Smooth muscle cell (in vitro differentiated cells): Measurements from ENCODE around the gene TBCA. TPM values are rescaled to one million over a fixed set of nuclear protein-coding genes. Genes with fewer than 3 reads are reported as not detected.

ENCODE experiments used
- DNase-seq: peaks from one replicate; lab custom pipeline; 2025; ENCODE audit not compliant: unreplicated experiment; lab: John Stamatoyannopoulos, UW
- H2AFZ ChIP-seq: fragments of 200-600 bp; sonication (generic); 2 replicates; pipeline ENCODE4 v1.6.0; 2016; ENCODE audit warnings: antibody characterized with exemption, low read depth, mild to moderate bottlenecking
- H3F3A ChIP-seq: fragments of 200-600 bp; sonication (generic); 2 replicates; pipeline ENCODE4 v1.6.0; 2017; ENCODE audit warnings: antibody characterized with exemption, low read depth
- H3K27ac ChIP-seq: fragments of 200-600 bp; sonication (generic); 2 replicates; pipeline ENCODE4 v1.5.1; 2016; ENCODE audit warnings: low read depth, mild to moderate bottlenecking
- H3K27me3 ChIP-seq: fragments of 200-600 bp; sonication (generic); 2 replicates; pipeline ENCODE4 v1.6.1; 2016; ENCODE audit warnings: low read depth, mild to moderate bottlenecking
- H3K36me3 ChIP-seq: fragments of 200-600 bp; sonication (generic); 2 replicates; pipeline ENCODE4 v1.5.1; 2016; ENCODE audit warnings: low read depth
- H3K4me1 ChIP-seq: fragments of 200-600 bp; sonication (generic); 2 replicates; pipeline ENCODE4 v1.5.1; 2016; ENCODE audit warnings: low read depth
- H3K4me2 ChIP-seq: fragments of 200-600 bp; sonication (generic); 2 replicates; pipeline ENCODE4 v1.6.0; 2016; ENCODE audit warnings: mild to moderate bottlenecking
- H3K4me3 ChIP-seq: fragments of 200-600 bp; sonication (generic); 2 replicates; pipeline ENCODE4 v1.5.1; 2016; ENCODE audit warnings: mild to moderate bottlenecking
- H3K79me2 ChIP-seq: fragments of 200-600 bp; sonication (generic); 2 replicates; pipeline ENCODE4 v1.6.0; 2016; ENCODE audit warnings: low read depth, mild to moderate bottlenecking
- H3K9ac ChIP-seq: fragments of 200-600 bp; sonication (generic); 2 replicates; pipeline ENCODE4 v1.6.0; 2016; ENCODE audit warnings: low read depth
- H3K9me3 ChIP-seq: fragments of 200-600 bp; sonication (generic); replicated peaks from 2 replicates; pipeline ENCODE4 v1.5.1; 2016; ENCODE audit warnings: low read depth
- H4K20me1 ChIP-seq: fragments of 200-600 bp; sonication (generic); 2 replicates; pipeline ENCODE4 v1.6.0; 2016; ENCODE audit warnings: low read depth
- CTCF ChIP-seq: fragments of 200-600 bp; sonication (generic); IDR thresholded peaks from 2 replicates; pipeline ENCODE4 v1.5.1; 2017; ENCODE audit warnings: borderline replicate concordance, mild to moderate bottlenecking, antibody characterized with exemption; ENCODE audit not compliant: insufficient read depth, poor library complexity, severe bottlenecking
- WGBS: methylation state at CpG from one replicate; pipeline ENCODE4 v1.1.7; 2016; ENCODE audit warnings: low lambda C conversion rate; 5-methylcytosine and 5-hydroxymethylcytosine counted together
- polyA plus RNA-seq: library from polyadenylated mRNA; unstranded; fragments of >200 nt; fragmentation: Nextera tagmentation; extraction: Ambion mirVana; gene quantifications from 2 replicates; pipeline ENCODE4 v1.2.1, GENCODE V29; 2016
- total RNA-seq: library from RNA; depleted of rRNA; stranded (reverse); fragments of >200 nt; gene quantifications from 2 replicates; pipeline ENCODE4 v1.2.3, GENCODE V29; 2014

Gene TBCA
- total and polyA plus RNA-seq, 2 experiments from 2014 or later: 198 to 218 TPM

- no peak for TF ChIP-seq CTCF
- H3K27me3 ChIP-seq: no peaks in the 10 kb centered on the region
- peaks cover 99% of the 10 kb centered on the region for H4K20me1 ChIP-seq
- no peak overlapping the region for H3K27ac ChIP-seq
- no peak overlapping the region for H3K4me3 ChIP-seq
- WGBS: 90% methylated on average over 3 of the region's 3 CpGs
- peaks cover 100% of the 10 kb centered on the region for H3K79me2 ChIP-seq
- no peaks in the 10 kb centered on the region for H3K9me3 ChIP-seq
- DNase-seq: no peak
- H3K9ac ChIP-seq: no peak overlapping the region
- H3K4me2 ChIP-seq: no peak overlapping the region
- H3K4me1 ChIP-seq: no peaks in the 10 kb centered on the region
- no peak overlapping the region for H2AFZ ChIP-seq
- H3F3A ChIP-seq: no peaks in the 10 kb centered on the region
- no peaks in the 10 kb centered on the region for H3K36me3 ChIP-seq
Measured at GRCh38 chr5:77719666-77720363, 56.3 kb downstream of the TBCA start.

GRCh38 chr5:77718934-77719610 lies 57.1 kb downstream of the TBCA start:
- Histone ChIP-seq H3F3A (no peaks in the 10 kb centered on the region), H3K36me3 (no peaks in the 10 kb centered on the region), H3K4me2 (no peak overlapping the region), H3K27me3 (no peaks in the 10 kb centered on the region), H2AFZ (no peak overlapping the region), H4K20me1 (peaks cover 96% of the 10 kb centered on the region), H3K9ac (no peak overlapping the region), H3K27ac (no peak overlapping the region), H3K79me2 (peaks cover 100% of the 10 kb centered on the region), H3K4me1 (no peaks in the 10 kb centered on the region), H3K4me3 (no peak overlapping the region), H3K9me3 (no peaks in the 10 kb centered on the region)
- TF ChIP-seq CTCF: no peak
- no peak for DNase-seq
- WGBS: 94% methylated on average over 6 of the region's 6 CpGs

GRCh38 chr5:77709993-77710685 lies 66.0 kb downstream of the TBCA start:
- TF ChIP-seq CTCF: no peak
- no peak overlapping the region for H3K4me2 ChIP-seq
- DNase-seq: no peak

More at GRCh38 chr5:77709993-77710685, 66.0 kb downstream of the TBCA start:
- H3K4me1 ChIP-seq: no peaks in the 10 kb centered on the region
- H3K9ac ChIP-seq: no peak overlapping the region
- no peak overlapping the region for H2AFZ ChIP-seq
- H3K27me3 ChIP-seq: no peaks in the 10 kb centered on the region
- peaks cover 17% of the 10 kb centered on the region for H3K36me3 ChIP-seq
- H3K4me3 ChIP-seq: no peak overlapping the region
- no peaks in the 10 kb centered on the region for H3K9me3 ChIP-seq
- no peak overlapping the region for H3K27ac ChIP-seq
- H3K79me2 ChIP-seq: peaks cover 74% of the 10 kb centered on the region
- no peaks in the 10 kb centered on the region for H3F3A ChIP-seq
- H4K20me1 ChIP-seq: peaks cover 74% of the 10 kb centered on the region
